H9 (cell line): ENCODE measurements around the gene LRFN2. TPM values are rescaled to one million over a fixed set of nuclear protein-coding genes. Genes with fewer than 3 reads are reported as not detected.

Experiments used
- DNase-seq: peaks from one replicate; pipeline ENCODE4 v3.0.0-alpha.2; 2017
- H2AFZ ChIP-seq: one replicate; pipeline ENCODE4 v1.6.1; 2013; ENCODE audit warnings: mild to moderate bottlenecking, low read length, control low read depth, moderate library complexity
- H2AK5ac ChIP-seq: 2 replicates; pipeline ENCODE4 v1.6.1; 2013; ENCODE audit warnings: low read length, control low read depth, mixed read lengths; ENCODE audit not compliant: insufficient read length
- H2BK120ac ChIP-seq: one replicate; pipeline ENCODE4 v1.6.1; 2013; ENCODE audit warnings: low read depth, mild to moderate bottlenecking, low read length, control low read depth, inconsistent platforms; ENCODE audit not compliant: poor library complexity, severe bottlenecking
- H2BK12ac ChIP-seq: 2 replicates; pipeline ENCODE4 v1.6.1; 2013; ENCODE audit warnings: low read length, control low read depth, mixed read lengths, low read depth; ENCODE audit not compliant: insufficient read length
- H2BK15ac ChIP-seq: 2 replicates; pipeline ENCODE4 v1.6.1; 2013; ENCODE audit warnings: low read depth, low read length, control low read depth
- H2BK20ac ChIP-seq: one replicate; pipeline ENCODE4 v1.6.1; 2013; ENCODE audit warnings: low read depth, mild to moderate bottlenecking, low read length, control low read depth, inconsistent platforms; ENCODE audit not compliant: poor library complexity, severe bottlenecking
- H2BK5ac ChIP-seq: 2 replicates; pipeline ENCODE4 v1.6.1; 2013; ENCODE audit warnings: low read length, control low read depth, mixed read lengths; ENCODE audit not compliant: insufficient read length
- H3K14ac ChIP-seq: 2 replicates; pipeline ENCODE4 v1.6.1; 2013; ENCODE audit warnings: low read length, control low read depth; ENCODE audit not compliant: insufficient read depth
- H3K18ac ChIP-seq: 2 replicates; pipeline ENCODE4 v1.6.1; 2013; ENCODE audit warnings: low read depth, mild to moderate bottlenecking, mixed read lengths, low read length, control low read depth; ENCODE audit not compliant: insufficient read length
- H3K23ac ChIP-seq: 2 replicates; pipeline ENCODE4 v1.6.1; 2013; ENCODE audit warnings: low read length, control low read depth, mixed read lengths, low read depth; ENCODE audit not compliant: insufficient read length
- H3K23me2 ChIP-seq: 2 replicates; pipeline ENCODE4 v1.6.1; 2013; ENCODE audit warnings: low read depth, mild to moderate bottlenecking, mixed read lengths, low read length, control low read depth; ENCODE audit not compliant: insufficient read length, poor library complexity, severe bottlenecking
- H3K27ac ChIP-seq: 2 replicates; pipeline ENCODE4 v1.5.1; 2013; ENCODE audit warnings: low read length, control low read depth, mixed read lengths, low read depth; ENCODE audit not compliant: insufficient read length
- H3K27me3 ChIP-seq: 2 replicates; pipeline ENCODE4 v1.6.1; 2013; ENCODE audit warnings: low read length, control low read depth, inconsistent platforms; ENCODE audit not compliant: insufficient read depth
- H3K4ac ChIP-seq: 2 replicates; pipeline ENCODE4 v1.6.1; 2013; ENCODE audit warnings: low read depth, mild to moderate bottlenecking, control low read depth, inconsistent platforms, low read length, moderate library complexity
- H3K4me1 ChIP-seq: 2 replicates; pipeline ENCODE4 v1.6.1; 2013; ENCODE audit warnings: low read length, control low read depth, inconsistent platforms; ENCODE audit not compliant: insufficient read depth
- H3K4me2 ChIP-seq: 2 replicates; pipeline ENCODE4 v1.6.1; 2013; ENCODE audit warnings: low read length, control low read depth, mixed read lengths; ENCODE audit not compliant: insufficient read length, insufficient read depth
- H3K56ac ChIP-seq: 2 replicates; pipeline ENCODE4 v1.6.1; 2013; ENCODE audit warnings: low read depth, mild to moderate bottlenecking, mixed read lengths, low read length, control low read depth; ENCODE audit not compliant: insufficient read length
- H3K79me1 ChIP-seq: 2 replicates; pipeline ENCODE4 v1.6.1; 2013; ENCODE audit warnings: low read depth, mild to moderate bottlenecking, moderate library complexity, low read length, control low read depth, inconsistent platforms; ENCODE audit not compliant: insufficient read depth, poor library complexity, severe bottlenecking
- H3K79me2 ChIP-seq: 2 replicates; pipeline ENCODE4 v1.6.1; 2013; ENCODE audit warnings: low read length, control low read depth, inconsistent platforms; ENCODE audit not compliant: insufficient read depth
- H3K9ac ChIP-seq: 2 replicates; pipeline ENCODE4 v1.6.1; 2013; ENCODE audit warnings: low read length, control low read depth, mixed read lengths; ENCODE audit not compliant: insufficient read length; ENCODE audit errors: extremely low read depth
- H3K9me3 ChIP-seq: one replicate; pipeline ENCODE4 v1.6.1; 2013; ENCODE audit warnings: low read depth, low read length, inconsistent platforms; ENCODE audit not compliant: control insufficient read depth
- H3T11ph ChIP-seq: one replicate; pipeline ENCODE4 v1.6.1; 2013; ENCODE audit warnings: mild to moderate bottlenecking, low read length, control low read depth, inconsistent platforms
- H4K20me1 ChIP-seq: one replicate; pipeline ENCODE4 v1.6.1; 2013; ENCODE audit not compliant: control insufficient read depth, insufficient read length, insufficient read depth
- H4K5ac ChIP-seq: 2 replicates; pipeline ENCODE4 v1.6.1; 2013; ENCODE audit warnings: low read depth, mild to moderate bottlenecking, mixed read lengths, low read length, control low read depth; ENCODE audit not compliant: insufficient read length
- H4K8ac ChIP-seq: replicated peaks from 2 replicates; pipeline ENCODE4 v1.6.1; 2013; ENCODE audit warnings: low read length, control low read depth, mixed read lengths, low read depth; ENCODE audit not compliant: insufficient read length
- H4K91ac ChIP-seq: 2 replicates; pipeline ENCODE4 v1.6.1; 2013; ENCODE audit warnings: low read depth, mild to moderate bottlenecking, moderate library complexity, mixed read lengths, low read length, control low read depth; ENCODE audit not compliant: insufficient read length
- H3K27ac Mint-ChIP-seq, 3 experiments: 2 replicates in 2 of 3; 3 replicates in 1 of 3; pipeline ENCODE4 v1.8.0; 2020 to 2021; ENCODE audit warnings: mixed read lengths in 3 of 3, mild to moderate bottlenecking in 1 of 3, moderate library complexity in 1 of 3
- H3K27me3 Mint-ChIP-seq: 2 replicates; pipeline ENCODE4 v1.8.0; 2021; ENCODE audit warnings: low read depth, mild to moderate bottlenecking, moderate library complexity, mixed read lengths
- H3K36me3 Mint-ChIP-seq, 3 experiments: 2 replicates in 2 of 3; 3 replicates in 1 of 3; pipeline ENCODE4 v1.8.0; 2020 to 2021; ENCODE audit warnings: low read depth in 3 of 3, mixed read lengths in 3 of 3; ENCODE audit not compliant: insufficient read depth in 1 of 3
- H3K4me1 Mint-ChIP-seq, 2 experiments: 2 replicates each; pipeline ENCODE4 v1.8.0; 2020; ENCODE audit warnings: mixed read lengths in 2 of 2
- H3K4me3 Mint-ChIP-seq, 2 experiments: 2 replicates in 1 of 2; 3 replicates in 1 of 2; pipeline ENCODE4 v1.8.0; 2020 to 2021; ENCODE audit warnings: mild to moderate bottlenecking in 2 of 2, mixed read lengths in 2 of 2, moderate library complexity in 1 of 2
- H3K9me3 Mint-ChIP-seq, 2 experiments: 2 replicates in 1 of 2; 3 replicates in 1 of 2; pipeline ENCODE4 v1.8.0; 2020; ENCODE audit warnings: mild to moderate bottlenecking in 2 of 2, mixed read lengths in 2 of 2, moderate library complexity in 1 of 2
- CTCF ChIP-seq: fragments of 200-600 bp; sonication (generic); conservative IDR thresholded peaks from 3 replicates; pipeline ENCODE4 v1.8.0; 2021; ENCODE audit warnings: antibody characterized with exemption, mild to moderate bottlenecking
- WGBS: extraction: QIAGEN DNeasy Blood & Tissue Kit; methylation state at CpG from one replicate; pipeline ENCODE4 v1.1.7; 2013; ENCODE audit warnings: missing lambda C conversion rate, low lambda C conversion rate, mixed read lengths; ENCODE audit not compliant: insufficient read length; ENCODE audit errors: extremely low coverage; 5-methylcytosine and 5-hydroxymethylcytosine counted together
- total RNA-seq: library from RNA; stranded (reverse); gene quantifications from 2 replicates; pipeline ENCODE4 v1.2.1, GENCODE V29; 2021

Gene LRFN2
- total RNA-seq, 1 experiment from 2014 or later = 0.11 TPM

- H3K27me3 ChIP-seq = no peaks in the 10 kb centered on the region
- H3K4me1 Mint-ChIP-seq = no peaks in the 10 kb centered on the region
Observed at GRCh38 chr6:40371621-40372020, 215.5 kb downstream of the LRFN2 start.

More at GRCh38 chr6:40371621-40372020, 215.5 kb downstream of the LRFN2 start:
- H3K27me3 Mint-ChIP-seq = no peaks in the 10 kb centered on the region
- no peaks in the 10 kb centered on the region for H3K23me2 ChIP-seq
- H3K14ac ChIP-seq = no peak overlapping the region
- H3K36me3 Mint-ChIP-seq = peaks cover 0 to 4% (median 0%) of the 10 kb centered on the region in 3 experiments; a peak in 2 of 7 replicates
- no CpG with 5 or more reads among the region's 2 CpGs for WGBS
- no peak overlapping the region for H3K9ac ChIP-seq
- no peaks in the 10 kb centered on the region for H3K4me1 ChIP-seq
- no peaks in the 10 kb centered on the region for H3K79me2 ChIP-seq
- H3K4me3 Mint-ChIP-seq = no peak overlapping the region
- no peak overlapping the region for H3K18ac ChIP-seq
- H2BK20ac ChIP-seq = no peak overlapping the region
- H2BK15ac ChIP-seq = no peak overlapping the region
- H3K27ac ChIP-seq = no peak overlapping the region
- no peak overlapping the region for H3K4ac ChIP-seq
- no peak overlapping the region for H3T11ph ChIP-seq
- no peaks in the 10 kb centered on the region; a peak in 1 of 5 replicates for H3K9me3 Mint-ChIP-seq
- H2BK12ac ChIP-seq = no peak overlapping the region
- no peak overlapping the region for H4K8ac ChIP-seq
- no peak overlapping the region for H4K5ac ChIP-seq
- DNase-seq = no peak
- no peak overlapping the region for H3K4me2 ChIP-seq
- H2BK120ac ChIP-seq = no peak overlapping the region
- H3K56ac ChIP-seq = no peak overlapping the region
- no peak overlapping the region for H4K91ac ChIP-seq
- no peak overlapping the region for H2AK5ac ChIP-seq
- H3K9me3 ChIP-seq = no peaks in the 10 kb centered on the region
- no peak overlapping the region for H3K27ac Mint-ChIP-seq
- H4K20me1 ChIP-seq = no peaks in the 10 kb centered on the region
- H2AFZ ChIP-seq = no peak overlapping the region
- no peaks in the 10 kb centered on the region for H3K79me1 ChIP-seq
- H2BK5ac ChIP-seq = no peak overlapping the region
- no peak for TF ChIP-seq CTCF
- no peak overlapping the region for H3K23ac ChIP-seq
